Left hindlimb (tissue), 1 donor: Measurements from ENCODE around the gene MLXIPL.
A peak's percentile ranks its signal among the peaks of the same experiment; 100 is the strongest.
"Not testable (repeated sequence)": the region's sequence is repeated elsewhere in the genome, so short reads cannot be mapped to it uniquely, and the experiment has no call there.

Experiments
- DNase-seq: peaks from one replicate; pipeline ENCODE4 v3.0.0-alpha.2; 2018

The MLXIPL gene

GRCh38 chr7:73577627-73578341, 46.5 kb downstream of the MLXIPL start:
- DNase-seq, result no peak

DNA sequence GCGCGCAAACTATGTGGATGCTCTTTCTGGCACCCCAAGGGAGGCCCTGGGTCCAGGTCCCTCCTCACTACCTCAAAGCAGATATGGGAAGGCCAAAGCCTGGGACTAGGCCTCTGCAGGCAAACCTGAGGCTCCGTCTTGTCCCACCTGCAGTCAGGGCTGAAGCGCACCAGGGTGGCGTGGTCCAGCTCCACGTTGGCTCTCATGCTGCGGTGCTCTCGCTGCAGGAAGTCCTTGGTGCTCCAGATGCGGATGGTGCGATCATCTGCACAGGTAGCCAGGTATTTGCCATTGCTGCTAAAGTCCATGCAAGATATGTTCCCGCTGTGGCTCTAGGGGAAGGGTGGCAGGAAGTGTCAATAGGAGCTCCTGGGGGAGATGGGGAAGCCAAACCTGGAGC, 50.5 kb downstream of the MLXIPL start:
- DNase-seq, result no peak

DNA sequence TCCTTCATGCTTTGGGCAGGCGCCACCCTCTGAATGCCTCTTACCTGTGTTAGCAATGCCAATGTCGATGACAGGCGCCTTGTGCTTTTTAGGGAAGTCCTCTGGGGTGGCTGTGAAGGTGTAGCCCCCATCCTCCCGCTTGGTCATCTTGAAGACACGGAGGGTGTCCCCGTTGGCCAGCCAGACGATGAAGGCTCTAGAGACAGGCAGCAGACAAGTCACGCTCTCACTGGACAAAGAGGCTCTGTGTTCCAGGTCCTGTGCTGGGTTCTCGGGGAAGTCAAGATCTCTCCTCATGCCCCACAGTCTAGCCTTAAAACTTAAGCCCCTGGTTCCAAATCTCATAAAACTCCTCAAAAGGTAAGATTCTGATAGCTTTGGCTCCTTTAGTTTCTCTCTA, 51.0 kb downstream of the MLXIPL start:
- DNase-seq, result no peak

DNA sequence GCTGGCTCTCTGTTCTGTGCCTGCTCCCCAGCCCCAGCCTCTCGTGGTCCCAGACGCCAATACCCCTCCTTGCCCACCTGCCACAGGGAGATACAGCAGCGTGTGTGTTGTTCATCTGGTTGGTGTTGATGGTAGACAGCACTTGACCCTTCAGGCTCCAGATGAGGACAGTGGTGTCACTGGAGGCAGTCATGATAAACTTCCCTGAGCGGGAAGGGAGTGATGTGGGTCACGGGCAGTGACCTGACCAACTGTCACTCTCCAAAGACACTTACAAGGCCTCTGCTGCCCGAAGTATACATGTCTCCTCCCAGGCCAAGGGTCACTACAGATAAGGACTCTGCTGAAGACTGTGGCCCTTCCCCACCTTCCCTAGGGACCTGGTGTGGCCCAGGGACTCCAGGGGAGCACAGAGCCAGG, 51.5 kb downstream of the MLXIPL start:
- DNase-seq, result no peak

GRCh38 chr7:73570977-73571376, 53.3 kb downstream of the MLXIPL start:
- no peak for DNase-seq

DNA sequence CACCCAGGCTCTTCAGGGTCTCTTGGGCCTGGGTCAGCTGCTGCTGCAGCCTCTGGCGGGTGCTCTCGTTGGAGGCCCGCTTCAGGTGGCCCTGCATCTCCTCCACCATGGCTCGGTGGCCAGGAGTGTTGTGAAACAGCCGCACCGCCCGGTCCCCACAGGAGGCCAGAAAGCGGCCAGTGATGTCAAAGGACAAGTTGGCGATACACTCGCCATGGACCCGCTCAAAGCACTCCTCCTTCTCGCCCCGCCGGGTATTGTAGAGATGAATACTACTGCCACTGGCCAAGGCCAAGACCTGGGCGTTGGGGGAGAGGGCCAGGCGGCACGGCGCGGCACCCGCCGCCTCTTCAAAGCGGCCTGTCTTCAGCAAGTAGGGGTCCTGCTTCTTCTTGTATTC, 53.8 kb downstream of the MLXIPL start:
- DNase-seq, result no peak

- DNase-seq, result no peak
Observed at GRCh38 chr7:73569042-73569608, 55.2 kb downstream of the MLXIPL start.

- no peak for DNase-seq
Observed at GRCh38 chr7:73567846-73568685, 56.3 kb downstream of the MLXIPL start.

- DNase-seq, result no peak
Observed at GRCh38 chr7:73567140-73567539, 57.2 kb downstream of the MLXIPL start.

GRCh38 chr7:73566431-73566830, 57.9 kb downstream of the MLXIPL start:
- not testable (repeated sequence) for DNase-seq

DNA sequence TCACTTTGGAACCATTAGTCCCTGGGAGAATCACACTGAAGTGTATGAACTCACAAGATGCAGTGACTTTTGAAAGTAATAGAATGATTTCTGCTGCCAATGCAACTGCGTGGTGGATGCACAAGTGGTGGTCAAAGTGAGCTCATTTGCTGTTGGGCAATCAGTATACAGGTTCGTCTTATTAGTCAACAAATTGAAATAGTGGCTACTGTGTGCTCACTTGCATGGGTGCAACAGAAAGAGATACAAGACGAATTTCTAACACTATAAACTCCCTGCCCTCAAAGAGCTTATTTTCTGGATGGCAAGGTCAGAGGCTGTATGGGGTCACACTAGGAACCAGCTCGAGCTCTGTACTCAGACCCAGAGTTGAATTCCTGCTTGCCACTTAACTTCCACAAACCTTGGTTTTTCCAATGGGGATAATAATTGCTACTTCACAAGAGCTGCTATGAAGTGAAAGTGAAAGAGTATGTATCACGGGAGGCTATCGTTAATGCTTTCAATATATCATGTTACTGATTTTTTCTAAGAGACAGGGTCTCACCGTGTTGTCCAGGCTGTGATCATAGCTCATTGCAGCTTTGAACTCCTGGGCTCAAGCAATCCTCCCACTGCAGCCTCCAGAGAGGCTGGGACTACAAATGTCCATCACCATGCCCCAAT, 58.5 kb downstream of the MLXIPL start:
- no peak for DNase-seq

- no peak for DNase-seq
Observed at GRCh38 chr7:73560109-73560835, 64.0 kb downstream of the MLXIPL start.

- DNase-seq, result peak; percentile 69
Observed at GRCh38 chr7:73557397-73558257, 66.7 kb downstream of the MLXIPL start, which contains the start of gene BCL7B. BCL7B (minus strand) TSS chr7:73557690; CDS start chr7:73557578, 112 bp downstream.

- DNase-seq, result peak; percentile 94
Observed at GRCh38 chr7:73557108-73557396, 67.3 kb downstream of the MLXIPL start.

DNA sequence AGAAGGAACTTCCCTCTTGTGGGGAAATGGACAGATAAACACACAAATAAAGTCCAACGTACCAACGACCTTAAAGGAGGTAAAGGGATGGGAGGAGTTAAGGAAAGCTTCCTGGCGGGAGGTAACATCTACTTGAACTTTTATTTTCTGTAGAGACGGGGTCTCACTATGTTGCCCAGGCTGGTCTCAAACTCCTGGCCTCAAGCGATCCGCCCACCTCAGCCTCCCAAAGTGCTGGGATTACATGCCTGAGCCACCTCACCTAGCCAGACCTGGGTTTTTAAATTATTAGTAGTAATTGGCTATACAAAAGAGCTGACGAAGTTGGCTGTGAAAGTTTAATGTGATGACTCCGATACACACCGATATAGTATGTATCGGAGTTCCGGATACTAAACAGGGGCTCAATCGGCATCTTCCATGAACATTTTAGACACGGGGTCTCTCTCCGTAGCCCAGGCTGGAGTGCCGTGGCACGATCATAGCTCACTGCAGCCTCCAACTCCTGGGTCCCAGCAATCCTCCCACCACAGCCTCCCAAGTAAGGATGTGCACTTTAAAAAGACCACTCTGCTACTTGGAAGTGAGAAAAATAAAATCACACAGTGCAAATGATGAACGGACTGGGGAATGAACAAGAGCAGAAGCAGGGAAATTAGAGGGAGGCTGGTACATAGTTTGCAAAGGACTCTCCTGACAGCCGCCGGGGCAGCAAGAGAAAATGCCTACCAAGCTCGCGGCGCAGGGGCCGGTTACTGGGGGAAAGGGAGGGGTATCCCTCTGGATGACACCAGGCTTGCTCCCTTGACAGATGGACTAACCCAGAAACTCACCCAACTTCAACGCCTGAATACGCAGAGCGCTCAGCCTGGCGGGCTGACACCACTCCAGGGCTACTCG, 67.9 kb downstream of the MLXIPL start:
- DNase-seq, result no peak

DNA sequence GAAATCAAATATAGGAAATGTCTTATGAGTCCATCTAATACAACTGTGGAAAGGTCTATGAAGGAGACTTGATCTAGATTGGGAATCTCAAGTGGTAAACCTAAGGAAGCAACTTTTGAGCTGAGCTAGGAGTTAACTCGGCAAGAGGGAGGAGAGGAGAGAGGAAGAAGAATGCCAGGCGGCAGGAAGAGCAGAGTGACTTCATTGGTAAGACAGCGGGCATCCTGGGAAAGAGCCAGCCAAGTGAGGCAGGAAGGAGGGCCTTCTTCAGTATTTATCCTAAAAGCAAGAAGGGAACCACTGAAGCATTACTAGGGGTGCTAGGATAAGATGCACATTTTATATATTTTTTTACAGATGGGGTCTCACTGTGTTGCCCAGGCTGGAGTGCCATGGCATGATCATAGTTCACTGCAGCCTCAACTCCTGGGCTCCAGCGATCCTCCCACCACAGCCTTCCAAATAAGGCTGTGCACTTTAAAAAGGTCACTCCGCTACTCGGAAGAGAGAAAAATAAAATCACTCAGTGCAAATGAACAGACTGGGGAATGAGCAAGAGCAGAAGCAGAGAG, 68.8 kb downstream of the MLXIPL start:
- no peak for DNase-seq

DNA sequence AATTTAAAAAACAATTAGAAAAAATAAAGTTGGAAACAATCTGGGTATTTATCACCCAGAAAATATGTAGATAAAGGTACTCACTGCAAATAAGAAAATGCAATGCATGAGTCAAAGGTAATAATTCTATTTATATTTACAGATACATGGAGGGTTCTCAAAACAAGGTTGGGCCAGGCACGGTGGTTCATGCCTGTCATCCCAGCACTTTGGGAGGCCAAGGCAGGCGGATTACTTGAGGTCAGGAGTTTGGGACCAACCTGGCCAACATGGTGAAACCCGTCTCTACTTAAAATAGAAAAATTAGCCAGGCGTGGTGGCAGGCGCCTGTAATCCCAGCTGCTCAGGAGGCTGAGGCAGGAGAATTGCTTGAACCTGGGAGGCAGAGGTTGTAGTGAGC, 74.2 kb downstream of the MLXIPL start:
- DNase-seq, result not testable (repeated sequence)

- no peak for DNase-seq
Observed at GRCh38 chr7:73549176-73549575, 75.1 kb downstream of the MLXIPL start.

- no peak for DNase-seq
Observed at GRCh38 chr7:73547841-73548240, 76.5 kb downstream of the MLXIPL start.

- no peak for DNase-seq
Observed at GRCh38 chr7:73544678-73545077, 79.6 kb downstream of the MLXIPL start.
